ENCODE measurements around the gene MSH2.
"Not testable (repeated sequence)": the region's sequence is repeated elsewhere in the genome, so short reads cannot be mapped to it uniquely, and the experiment has no call there.

Gene MSH2

DNA sequence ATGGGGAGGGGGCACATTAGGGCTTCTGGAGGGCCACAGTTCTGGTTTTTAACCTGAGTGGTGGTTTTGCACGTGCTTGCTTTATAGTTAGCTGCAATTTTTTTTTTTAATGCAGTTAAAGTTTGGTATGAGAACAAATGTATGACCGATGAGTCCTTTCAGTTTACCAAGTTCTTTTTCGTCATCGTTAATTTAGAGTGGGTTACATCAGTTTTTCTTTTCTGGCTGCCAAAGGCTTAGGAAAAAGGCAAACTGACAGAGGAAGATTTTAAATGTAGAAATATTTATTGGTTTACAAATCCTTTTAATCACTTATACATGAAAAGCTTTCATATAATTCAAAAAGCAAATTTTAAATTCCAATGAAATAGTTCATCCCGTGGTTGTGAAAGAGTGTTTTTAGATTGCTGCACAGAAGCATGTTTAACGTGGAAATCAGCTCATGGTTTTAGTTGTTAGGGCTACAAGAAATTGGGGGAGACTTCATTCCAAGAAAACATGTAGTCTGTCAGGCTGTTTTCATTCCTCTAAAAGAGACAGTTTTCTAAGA lies 82.9 kb downstream of the MSH2 start:
- no peak for DNase-seq

DNA sequence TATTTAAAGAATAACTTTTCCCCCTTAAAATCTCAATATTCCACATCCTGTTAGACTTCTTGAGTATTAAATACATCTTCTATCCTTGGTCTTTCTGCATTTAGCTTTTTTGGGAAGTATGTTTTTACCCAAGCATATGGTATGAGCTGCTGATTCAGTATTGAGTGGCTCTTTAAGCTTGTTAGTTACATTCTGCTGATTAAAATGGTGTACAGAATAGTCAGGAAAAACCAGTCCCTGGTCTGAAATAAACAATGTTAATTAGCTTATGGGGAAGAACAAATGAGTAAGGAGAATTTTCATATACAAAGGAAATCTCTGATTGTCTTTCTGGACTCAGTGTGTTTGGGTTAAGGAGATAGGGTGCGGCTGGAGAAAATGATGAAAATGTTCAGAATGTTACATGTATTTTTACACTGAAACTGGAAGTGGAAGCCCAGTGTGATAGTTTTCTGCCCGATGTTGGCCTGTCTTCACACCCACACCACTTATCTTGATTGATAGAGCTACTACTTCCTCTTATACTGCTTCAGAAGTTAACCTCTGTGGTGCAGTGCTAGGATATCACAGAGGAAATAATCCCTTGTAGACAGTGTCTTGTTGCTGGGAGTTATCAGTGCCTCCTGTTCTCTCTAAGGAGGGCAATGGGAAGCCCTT lies 84.0 kb downstream of the MSH2 start:
- no peak for DNase-seq

DNA sequence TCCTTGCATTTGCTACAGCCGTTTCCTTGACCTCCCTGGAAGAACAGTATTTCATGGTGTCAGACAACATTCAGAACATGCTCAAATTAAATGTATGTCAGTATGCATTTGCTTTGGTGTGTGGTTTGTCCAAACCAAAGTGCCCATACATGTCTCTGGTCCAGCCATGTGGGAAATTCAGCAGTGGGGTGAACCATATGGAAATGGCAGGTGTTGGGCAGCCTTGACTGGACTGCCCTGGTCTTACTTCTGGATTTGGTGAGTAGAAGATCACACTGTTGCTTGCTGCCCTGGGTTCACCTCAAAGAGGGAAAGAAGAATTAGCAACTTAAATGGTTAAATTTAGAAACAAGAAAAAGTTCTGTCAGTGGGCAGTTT lies 84.5 kb downstream of the MSH2 start:
- no peak for DNase-seq

DNA sequence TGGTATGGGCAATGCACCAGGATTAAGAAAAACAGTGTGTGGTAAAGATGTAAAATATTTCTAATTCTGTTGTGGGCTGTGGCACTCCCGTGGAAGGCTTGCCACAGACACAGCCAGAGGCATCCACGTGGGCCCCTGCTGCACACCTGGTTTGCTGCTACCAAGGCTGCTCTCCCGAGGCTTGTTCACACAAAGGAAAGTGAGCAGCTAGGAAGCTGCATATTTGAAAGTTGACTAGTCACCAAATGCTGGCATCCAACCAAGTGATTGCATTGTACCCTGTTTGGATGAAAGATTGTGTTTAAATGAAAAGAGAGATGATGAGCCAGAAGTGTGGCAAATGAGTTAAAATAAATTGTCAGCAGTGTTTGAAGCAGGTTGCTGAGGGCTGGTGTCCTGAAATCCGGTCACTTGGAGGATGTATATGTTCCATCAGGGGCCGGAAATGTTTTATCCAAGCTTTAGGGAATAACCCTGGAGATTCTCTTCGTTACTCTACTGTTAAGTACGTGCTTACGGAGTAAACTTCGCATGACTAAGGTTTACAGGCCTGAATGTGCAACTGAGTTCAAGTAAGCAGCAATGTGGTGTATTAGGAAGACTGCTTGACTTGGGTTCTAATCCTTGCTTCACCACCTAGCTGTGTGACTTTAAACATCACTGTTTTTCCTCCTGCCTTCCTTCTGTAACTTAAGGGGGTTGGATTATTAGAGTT lies 86.1 kb downstream of the MSH2 start:
- DNase-seq: no peak

DNA sequence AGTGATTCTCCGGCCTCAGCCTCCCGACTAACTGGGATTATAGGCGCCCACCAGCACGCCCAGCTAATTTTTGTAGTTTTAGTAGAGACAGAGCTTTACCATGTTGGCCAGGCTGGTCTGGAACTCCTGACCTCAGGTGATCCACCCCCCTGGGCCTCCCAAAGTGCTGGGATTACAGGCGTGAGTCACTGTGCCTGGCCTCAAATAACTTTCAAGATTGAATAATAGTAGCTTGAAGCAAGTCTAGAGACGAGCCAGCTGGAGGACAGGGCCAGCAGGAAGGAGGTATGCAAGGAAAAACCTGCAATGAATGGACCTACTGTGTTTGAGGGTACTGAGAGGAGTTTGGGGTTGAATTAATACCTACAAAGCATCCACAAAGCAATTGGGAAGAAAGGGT lies 87.5 kb downstream of the MSH2 start:
- DNase-seq: no peak

DNA sequence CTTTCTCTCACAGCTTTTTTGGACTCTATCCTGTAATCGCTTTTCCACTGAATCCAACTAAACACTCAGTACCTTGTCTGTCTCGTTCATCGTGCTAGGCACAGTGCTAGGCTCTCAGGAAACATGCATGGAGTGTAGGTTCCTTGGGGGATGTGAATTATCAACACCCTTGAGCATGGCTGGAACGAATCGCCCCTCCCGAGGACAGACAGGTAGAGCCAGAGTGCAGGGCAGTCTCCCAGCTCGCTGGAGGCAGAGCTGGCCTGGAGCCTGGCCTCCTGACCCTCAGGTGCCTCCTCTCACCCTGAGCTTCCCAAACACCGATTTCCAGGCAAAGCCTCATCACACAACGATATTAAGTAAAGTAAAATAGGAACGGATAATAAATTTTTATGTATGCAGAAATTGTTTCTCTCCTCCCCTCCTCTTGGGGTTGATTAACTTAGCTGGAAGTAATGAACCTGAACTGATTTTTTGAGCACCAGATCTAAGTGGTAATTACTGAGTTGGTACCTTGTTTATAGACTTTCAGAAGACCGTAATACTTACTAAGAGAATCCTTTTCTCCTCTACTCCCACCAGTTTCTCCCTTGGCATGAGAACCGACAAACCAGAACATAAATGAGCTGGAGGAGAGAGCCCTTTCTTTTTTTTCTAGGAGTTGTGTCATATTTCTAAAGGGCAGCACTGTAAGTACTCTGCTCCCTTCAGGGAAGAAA lies 90.5 kb downstream of the MSH2 start:
- no peak for DNase-seq

DNA sequence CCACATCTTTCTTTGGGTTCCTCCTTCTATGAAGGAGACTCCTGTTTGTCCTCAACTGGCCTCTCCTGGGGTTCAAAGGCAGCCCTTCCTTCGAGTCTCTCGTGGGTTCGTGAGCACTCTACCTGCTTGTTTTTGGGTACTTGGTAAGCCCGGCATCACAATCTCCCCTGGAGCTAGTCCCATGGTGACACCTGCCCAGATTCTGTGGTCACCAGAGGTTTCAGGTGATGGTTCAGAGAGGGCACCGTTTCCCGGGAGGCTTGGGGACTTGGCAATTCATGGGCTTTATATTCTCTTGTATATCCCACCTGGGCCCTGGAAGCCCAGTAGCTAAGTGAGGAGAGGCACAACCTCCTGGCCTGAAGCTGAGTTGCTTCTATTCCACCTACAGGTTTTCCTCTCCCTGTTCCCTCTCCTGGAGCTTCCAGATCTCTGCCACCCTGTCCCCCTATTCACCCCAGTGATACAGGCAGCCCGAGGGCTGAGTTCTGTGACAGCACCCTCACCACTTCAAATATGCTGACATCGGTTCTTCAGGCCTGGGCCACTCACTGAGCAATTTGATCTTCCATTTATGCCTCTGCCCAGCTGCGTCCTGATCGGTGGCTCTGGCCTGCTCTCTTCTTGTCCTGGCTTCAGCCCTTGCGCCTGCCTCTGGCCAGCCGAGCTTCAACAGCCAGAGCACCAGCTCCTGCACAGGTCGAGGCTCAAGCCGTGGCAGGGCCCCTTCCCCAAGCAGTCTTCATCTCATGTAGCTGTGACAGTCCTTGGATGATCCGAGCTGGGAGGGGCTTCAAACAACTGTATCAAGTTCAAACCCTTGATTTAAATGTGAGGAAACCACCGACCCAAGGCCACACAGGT lies 91.5 kb downstream of the MSH2 start:
- no peak for DNase-seq

DNA sequence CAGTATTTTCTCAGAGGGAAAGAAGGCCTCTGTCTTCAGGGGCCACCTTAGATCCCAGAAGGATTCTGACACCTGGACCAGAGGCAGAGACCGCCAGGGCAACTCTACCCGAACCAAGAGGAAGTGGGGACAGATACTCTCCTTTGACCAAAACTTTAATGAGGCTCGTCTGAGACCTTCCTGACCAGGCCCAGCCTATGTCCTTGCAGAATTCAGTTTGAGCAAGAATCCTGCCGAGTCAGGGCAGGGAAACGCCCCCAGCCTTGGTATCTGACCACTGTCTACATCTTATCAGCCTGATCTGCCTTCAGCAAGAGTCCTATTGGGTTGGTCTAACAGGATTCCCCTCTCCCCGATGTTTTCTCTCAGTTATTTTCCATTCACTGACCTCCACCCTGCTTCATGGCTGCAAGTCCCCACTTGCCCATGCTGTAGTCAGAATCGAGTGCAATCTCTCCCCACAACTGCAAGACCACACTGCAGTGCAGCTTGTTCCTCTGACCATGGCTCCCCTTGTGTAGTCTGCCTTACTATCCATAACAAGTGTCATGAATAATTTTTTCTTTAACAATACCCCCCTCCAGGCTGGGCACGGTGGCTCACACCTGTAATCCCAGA lies 95.0 kb downstream of the MSH2 start:
- DNase-seq: no peak

DNA sequence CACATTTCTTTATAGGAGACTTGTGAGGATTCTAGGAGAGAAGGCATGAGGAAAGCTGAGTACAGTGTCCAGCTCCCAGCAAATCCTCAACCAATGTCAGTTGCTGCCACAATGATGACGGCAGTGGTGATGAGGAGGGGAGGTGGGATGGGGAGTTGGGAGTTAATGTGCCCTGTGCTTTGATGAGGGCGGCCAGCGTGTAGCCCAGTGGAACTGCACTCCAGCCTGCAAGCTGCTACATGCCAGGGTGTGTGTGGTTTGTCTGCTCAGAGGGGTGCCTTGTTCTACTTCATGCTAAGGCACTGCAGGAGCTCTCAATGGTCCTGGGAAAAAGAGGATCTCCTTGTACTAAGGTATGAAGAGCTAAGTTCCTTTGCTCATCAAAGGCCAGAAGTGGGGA lies 96.1 kb downstream of the MSH2 start:
- DNase-seq: no peak

DNA sequence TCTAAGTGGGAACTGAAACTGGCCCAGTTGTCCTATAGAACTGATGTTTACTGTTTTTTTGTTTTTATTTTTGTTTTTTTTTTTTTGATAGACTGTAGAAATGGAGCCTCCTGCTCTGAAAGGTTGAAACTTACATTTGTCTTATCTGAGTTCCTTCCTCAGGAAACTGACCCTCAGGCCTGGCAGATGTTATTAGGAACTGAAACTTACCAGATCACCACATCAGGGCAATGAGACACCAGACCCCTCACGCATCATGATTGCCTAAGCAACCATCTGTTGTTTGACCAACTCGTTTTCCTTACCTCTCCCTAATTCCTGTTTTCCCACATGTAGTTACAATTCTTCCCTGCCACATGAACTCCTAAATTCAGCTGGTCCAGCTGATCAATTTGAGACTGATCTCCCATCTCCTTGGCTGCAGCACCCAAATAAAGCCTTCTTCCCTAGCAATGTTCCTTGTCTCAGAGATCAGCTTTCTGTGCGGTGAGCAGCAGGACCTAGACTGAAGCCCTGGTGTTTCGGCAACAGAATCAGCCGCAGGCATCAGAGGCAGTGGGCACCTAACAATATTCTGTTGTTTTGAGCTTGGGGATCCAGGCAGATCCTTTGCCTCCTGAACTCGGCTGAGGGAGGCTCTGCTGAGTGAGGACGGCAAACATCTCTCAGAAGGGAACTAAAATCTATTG lies 96.8 kb downstream of the MSH2 start:
- DNase-seq: no peak

DNA sequence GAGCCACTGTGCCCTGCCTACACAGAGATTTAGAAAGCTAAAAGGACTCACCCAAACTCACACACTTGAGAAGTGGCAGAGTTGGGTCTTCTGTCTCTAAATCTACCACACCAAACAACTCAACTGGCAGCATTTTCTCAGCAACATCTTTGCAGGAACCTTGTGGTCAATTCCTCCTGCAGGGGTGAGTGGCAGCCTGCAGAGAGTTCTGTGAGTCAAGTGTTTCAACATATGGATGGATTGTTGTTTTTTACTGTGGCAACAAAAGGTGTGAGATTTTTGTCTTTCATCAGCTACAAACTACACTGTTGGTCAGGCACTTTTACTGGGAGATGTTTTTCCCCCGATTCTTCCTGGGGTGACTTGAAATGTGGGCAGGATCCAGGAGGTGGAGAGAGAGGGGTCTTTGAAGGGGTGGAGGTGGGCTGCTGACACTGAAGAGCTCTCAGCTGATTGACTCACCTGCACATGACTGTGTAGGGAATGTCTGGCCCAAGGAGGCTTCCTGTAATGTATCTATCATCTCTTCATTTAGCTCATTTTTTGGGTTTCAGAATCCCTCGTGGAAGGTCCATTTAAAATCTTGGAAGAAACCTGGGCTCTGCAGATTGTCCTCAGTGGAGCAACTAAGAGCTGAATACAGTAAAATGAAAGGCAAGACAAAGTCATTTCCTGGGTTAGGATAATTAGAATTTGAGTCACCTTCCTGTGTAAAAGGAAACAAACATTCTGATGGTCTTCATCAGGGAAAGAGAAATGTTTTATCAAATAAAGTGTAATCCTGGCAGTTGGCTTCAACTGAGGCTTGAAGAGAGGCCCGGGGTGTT lies 98.6 kb downstream of the MSH2 start:
- DNase-seq: no peak

DNA sequence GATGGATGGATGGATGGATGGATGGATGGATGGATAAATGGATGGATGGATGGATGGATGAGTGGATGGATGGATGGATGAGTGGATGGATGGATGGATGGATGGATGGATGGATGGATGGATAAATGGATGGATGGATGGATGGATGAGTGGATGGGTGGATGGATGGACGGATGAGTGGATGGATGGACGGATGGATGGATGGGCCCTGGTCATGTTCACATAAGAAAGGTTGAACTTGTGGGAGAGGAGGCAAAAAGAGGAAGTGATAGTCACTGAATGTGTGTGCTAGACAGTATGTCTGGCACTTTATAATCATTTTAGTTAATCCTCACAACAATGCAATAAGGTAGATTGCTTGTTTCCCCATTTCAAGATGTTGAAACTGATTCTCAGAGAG lies 99.5 kb downstream of the MSH2 start:
- not testable (repeated sequence) for DNase-seq

DNA sequence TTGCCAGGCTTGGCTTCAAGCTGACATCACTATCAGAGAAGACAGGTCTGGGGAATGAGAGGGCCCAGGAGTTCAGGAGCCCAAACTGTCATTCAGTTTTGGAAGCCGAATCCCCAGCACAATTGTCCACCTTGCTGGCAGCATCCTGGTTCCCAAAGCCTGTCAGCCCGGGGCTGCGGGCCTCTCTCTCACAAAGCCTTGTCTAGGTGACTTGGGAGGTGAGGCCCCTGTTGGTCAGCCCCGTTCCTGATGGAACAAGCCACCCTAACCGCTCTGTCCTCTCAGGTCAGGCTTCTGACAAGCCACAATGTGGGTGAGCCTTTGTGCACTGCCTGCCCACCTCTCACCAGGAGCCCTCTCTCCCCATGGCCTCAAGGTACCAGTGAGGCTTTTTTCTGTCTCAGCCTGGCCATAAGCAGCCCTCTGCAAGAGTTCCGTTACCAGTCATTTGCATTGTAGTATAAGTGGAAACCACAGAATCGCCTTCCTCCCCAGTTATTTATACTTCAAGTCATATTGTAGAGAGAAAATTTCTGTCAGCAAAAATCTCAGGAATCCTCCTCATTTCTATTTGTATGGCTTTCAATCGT lies 100.6 kb downstream of the MSH2 start:
- no peak for DNase-seq

DNA sequence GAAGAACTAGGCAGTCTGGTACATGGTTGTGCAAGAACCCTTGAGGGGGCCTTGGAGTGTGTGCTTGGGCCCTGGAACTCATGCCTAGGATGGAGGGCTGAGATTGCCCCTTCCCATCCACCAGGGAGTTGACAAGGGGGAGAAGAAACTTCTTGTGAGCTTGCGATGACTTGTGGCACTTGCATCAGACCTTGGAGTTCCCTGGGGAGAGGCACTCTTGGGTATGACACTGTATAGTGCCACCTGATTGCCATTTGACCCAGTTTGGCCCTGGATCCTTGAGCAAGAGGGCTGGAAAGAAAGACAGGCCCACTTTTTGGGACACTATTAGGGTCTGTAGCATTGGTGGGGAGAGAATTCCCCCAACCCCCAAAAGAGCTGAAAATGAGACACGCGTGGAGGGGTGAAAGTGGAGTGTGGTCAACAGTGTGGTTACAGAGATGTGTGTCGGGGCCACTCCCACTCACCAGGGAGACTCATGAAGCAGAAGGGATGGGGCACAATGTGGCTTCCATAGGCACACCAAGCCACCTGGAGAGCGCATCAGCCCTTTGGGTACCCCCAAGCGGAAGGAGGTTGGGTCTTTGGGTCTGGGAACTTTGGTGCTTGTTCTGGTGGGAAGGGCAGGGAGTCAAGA lies 101.3 kb downstream of the MSH2 start:
- DNase-seq: no peak

DNA sequence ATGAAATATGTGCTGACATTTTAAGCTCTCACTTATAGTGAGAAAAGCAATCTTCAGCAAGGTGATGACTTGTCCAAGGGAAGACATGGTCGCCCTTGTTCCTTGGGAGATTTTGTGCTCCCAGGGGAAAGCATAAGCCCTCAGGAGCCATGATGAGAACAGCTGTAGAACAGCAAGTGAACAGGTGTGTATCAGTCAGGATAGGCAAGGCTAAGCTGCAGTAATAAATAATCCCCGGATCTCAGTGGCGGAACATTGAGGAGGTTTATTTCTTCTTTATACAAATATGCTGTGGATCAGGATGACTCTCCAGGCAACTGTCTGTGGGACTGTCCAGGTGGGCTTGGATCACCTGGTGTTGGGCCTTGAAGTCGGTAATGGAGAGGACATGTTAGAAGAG lies 103.1 kb downstream of the MSH2 start:
- DNase-seq: no peak

DNA sequence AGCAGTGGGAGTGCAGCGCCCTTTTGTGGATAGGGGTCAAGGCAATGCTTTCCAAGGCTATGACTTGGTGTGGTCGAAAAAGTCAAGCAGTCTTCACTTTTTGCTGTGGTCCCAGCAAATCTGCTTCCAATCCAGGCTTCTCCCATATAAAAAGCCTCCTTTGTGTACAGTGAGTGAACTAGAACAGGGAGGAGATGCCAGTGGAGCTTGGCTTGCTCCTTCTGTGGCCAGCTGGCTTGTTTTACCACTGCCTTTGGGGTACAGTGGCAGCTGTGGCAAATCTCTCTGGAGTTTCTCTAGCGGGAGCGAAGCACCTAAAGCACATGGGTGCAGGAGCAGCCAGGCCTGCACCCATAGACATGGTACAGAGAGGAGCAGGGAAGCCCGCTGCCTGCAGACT lies 103.5 kb downstream of the MSH2 start:
- DNase-seq: no peak

DNA sequence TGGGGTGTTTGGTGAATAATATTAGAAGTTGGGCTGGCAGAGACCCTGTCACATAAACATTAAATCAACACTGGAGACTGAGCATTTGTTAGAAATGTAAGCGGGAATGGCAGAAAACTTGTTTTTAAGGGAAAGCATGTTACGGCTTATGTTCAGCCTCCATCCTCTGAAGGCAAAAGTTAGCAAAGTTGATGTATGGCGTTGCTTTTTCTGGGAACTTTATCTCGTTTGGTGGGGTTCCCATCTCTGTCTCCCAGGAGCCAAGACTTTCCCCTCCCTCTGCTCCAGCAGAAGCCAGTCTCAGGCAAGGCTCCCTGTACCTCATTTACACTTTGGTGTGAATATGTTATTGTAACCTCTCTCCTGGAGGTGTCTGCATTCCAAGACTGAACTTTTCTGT lies 105.1 kb downstream of the MSH2 start:
- no peak for DNase-seq

DNA sequence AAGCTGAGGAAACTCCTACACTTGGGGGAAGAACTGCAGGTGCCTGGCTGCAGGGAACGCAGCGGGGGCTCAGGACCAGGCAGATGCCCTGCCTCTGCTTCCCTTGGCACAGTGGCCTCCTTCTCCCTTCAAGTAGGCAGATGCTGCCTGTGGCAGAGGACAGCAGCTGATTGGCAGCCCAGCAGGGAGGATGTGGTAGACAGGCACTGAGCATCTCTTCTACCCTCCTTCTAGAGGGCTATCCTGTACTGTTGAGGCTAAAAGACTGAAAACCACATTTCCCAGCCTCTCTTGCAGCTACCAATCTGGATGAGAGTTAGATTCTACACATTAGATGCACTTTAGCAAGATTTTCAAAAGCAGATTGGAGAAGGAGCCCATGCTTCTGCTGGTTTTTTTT lies 105.7 kb downstream of the MSH2 start:
- no peak for DNase-seq

DNA sequence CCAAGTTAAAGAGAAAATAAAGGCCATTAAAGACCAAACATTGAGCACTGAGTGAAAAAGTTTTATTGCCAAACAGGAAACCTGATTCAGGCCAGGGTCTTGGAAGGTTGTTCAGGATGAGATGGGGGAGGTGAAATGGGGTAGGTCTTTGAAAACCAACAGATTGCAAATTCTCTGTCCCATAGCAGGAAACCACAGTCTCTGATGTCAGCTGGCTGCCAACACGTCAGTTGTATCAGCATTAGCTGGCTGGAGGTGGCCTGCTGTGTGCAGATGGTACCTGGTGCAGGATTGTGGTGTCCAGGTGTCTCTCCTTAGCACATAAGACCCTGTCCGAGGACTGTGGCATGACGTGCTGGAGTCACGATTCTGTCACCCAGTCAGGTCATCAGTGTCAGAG lies 106.3 kb downstream of the MSH2 start:
- DNase-seq: no peak

DNA sequence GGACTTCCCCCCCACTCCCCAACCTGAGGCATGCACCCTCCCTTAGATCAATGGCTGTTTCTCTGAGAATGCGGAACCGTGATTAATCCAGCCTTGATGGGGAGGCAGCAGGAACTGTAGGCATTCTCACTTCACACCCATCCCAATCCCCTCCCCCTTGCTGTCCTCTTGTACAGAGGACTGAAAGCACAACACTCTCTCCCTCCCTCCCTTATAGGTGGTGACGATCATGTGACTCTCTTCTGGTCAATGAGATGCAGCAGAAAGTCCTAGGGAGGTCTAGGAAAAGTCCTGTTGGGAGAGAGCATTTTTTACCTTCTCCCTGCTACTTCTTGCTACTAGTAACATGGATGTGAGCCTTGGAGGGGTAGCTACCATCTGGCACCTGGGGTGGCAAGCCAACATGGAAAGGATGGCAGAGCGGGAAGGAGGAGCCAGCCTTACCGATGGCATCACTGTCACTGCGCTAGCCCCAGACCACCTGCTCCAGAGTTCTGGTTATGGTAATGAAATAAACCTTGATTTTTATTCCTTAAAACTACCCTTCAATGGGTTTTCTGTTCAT lies 106.9 kb downstream of the MSH2 start:
- DNase-seq: no peak
